Heart left ventricle (tissue), 16 donors: ENCODE data around the gene NUP43. TPM values are rescaled to one million over a fixed set of nuclear protein-coding genes. Genes with fewer than 3 reads are reported as not detected.

Source experiments
- ATAC-seq, 4 donors: fragments of 200-7000 bp; cut with Tn5 transposase; one replicate each; pipeline ENCODE4 v1.9.1; 2020 to 2022; ENCODE audit warnings: moderate library complexity in 4 of 4, mild to moderate bottlenecking in 3 of 4, moderate number of reproducible peaks in 1 of 4
- DNase-seq, 5 donors: peaks; one replicate each; pipeline ENCODE4 v3.0.0-alpha.2; 2020
- H3K27ac ChIP-seq, 12 donors: fragments of 200-600 bp; sonication (generic) in 4 of 12; one replicate each; pipeline versions ENCODE4 v1.5.0 to v1.8.0; 2016 to 2022; ENCODE audit warnings: mild to moderate bottlenecking in 2 of 12
- H3K27me3 ChIP-seq, 9 donors: fragments of 200-600 bp; sonication (generic) in 2 of 9; one replicate each; pipeline versions ENCODE4 v1.5.1 to v1.8.0; 2016 to 2022; ENCODE audit warnings: mild to moderate bottlenecking in 3 of 9
- H3K36me3 ChIP-seq, 9 donors: fragments of 200-600 bp; sonication (generic) in 2 of 9; one replicate each; pipeline versions ENCODE4 v1.5.0 to v1.8.0; 2018 to 2022; ENCODE audit warnings: mild to moderate bottlenecking in 2 of 9
- H3K4me1 ChIP-seq, 12 donors: fragments of 200-600 bp; sonication (generic) in 4 of 12; one replicate each; pipeline versions ENCODE4 v1.5.0 to v1.8.0; 2016 to 2022; ENCODE audit warnings: mild to moderate bottlenecking in 3 of 12
- H3K4me3 ChIP-seq, 12 donors: fragments of 200-600 bp; sonication (generic) in 4 of 12; one replicate each; pipeline versions ENCODE4 v1.5.0 to v1.8.0; 2017 to 2022; ENCODE audit warnings: mild to moderate bottlenecking in 9 of 12, moderate library complexity in 4 of 12
- H3K9me3 ChIP-seq, 12 donors: fragments of 200-600 bp; sonication (generic) in 4 of 12; one replicate each; pipeline versions ENCODE4 v1.5.0 to v1.8.0; 2016 to 2022; ENCODE audit warnings: mild to moderate bottlenecking in 1 of 12
- CTCF ChIP-seq, 12 donors: fragments of 200-600 bp; sonication (generic) in 4 of 12; IDR thresholded peaks; one replicate each; pipeline versions ENCODE4 v1.5.0 to v1.8.0; 2018 to 2022; ENCODE audit warnings: antibody characterized with exemption in 12 of 12, mild to moderate bottlenecking in 5 of 12
- POLR2A ChIP-seq, 2 donors: fragments of 450-650 bp; IDR thresholded peaks; one replicate each; pipeline ENCODE4 v1.6.1; 2017; ENCODE audit warnings: antibody characterized with exemption in 2 of 2, mild to moderate bottlenecking in 2 of 2, moderate library complexity in 2 of 2
- WGBS, 4 donors: extraction: QIAGEN DNeasy Blood & Tissue Kit in 2 of 4; methylation state at CpG; one replicate each; pipeline versions ENCODE4 v1.1.5 to v1.1.7; 2013 to 2018; 5-methylcytosine and 5-hydroxymethylcytosine counted together
- intact Hi-C, 10 donors: fragments of 100-400 bp; cut with DNase I; formaldehyde crosslinking; loops; one replicate each; pipeline versions ENCODE4 v1.11.1 to v1.14.2; 2022
- polyA plus RNA-seq, 2 donors: library from polyadenylated mRNA; stranded (reverse); fragments of 200-250 nt; gene quantifications; one replicate each; pipeline ENCODE4 v1.2.3, GENCODE V29; 2013
- total RNA-seq, 9 donors: library from RNA; depleted of rRNA in 2 of 9; stranded (reverse); fragments of >200 nt in 2 of 9; fragmentation: NEBNext Ultra II Directional in 3 of 9; extraction: Animal tissue kit (Norgen Biotek cat#: 25700) in 3 of 9; gene quantifications; one replicate each; pipeline versions ENCODE4 v1.1.0 to v1.2.4, GENCODE V29; 2016 to 2023
- donor health status: ischemic (EF 13 %, LVEDD 7.1; RV severe dilation, severe dysfunction).
- donor health status: healthy with polysubstance abuse.
- donor health status: DM: no; HTN: yes; CAD: no.
- donor health status: DM: no; HTN: no; CAD: no.
- donor health status: ischemic (EF 25% LVEDD 6.9; RV normal size, moderate dysfunction).
- donor health status: ischemic (EF 25% LVEDD 5.7; RV mildly dilated, moderate dysfunction).
- donor health status: healthy.
- donor health status: DM: yes; HTN: yes; CAD: no.
- donor health status: ischemic (EF 35%, LVEDD 5.7; RV mildly dilated, moderate dysfunction).
- donor health status: nonischemic (EF 11% LVEDD 7.7; RV severe dilation, severe dysfunction).
- donor health status: DM: yes; HTN: yes; CAD: no.
- donor health status: PGD.
- donor health status: ischemic (EF 29% LVEDD 5.4; RV normal size, mild dysfunction).
- donor health status: nonischemic (EF 23%, LVEDD 6.1; RV moderate dilation, normal function).

Gene NUP43
- total and polyA plus RNA-seq, 11 donors: 12.2 to 32.9 (median 25.7) TPM

GRCh38 chr6:149717588-149718458, 28.5 kb downstream of the NUP43 start, which contains the start of gene LATS1:
Gene LATS1, minus strand, starts transcription at chr6:149718101. Its CDS starts 15,975 bp downstream, at chr6:149702126.
- H3K36me3 ChIP-seq: peaks cover 0 to 5% (median 0%) of the 10 kb centered on the region in 9 donors
- peak within 1 kb of the TSS; percentile 94 to 100 (median 98) for H3K27ac ChIP-seq
- H3K9me3 ChIP-seq: no peaks in the 10 kb centered on the region
- DNase-seq (peak; percentile 91 to 95 (median 95)), ATAC-seq (peak; percentile 92 to 96 (median 94))
- WGBS, 4 donors: 0% methylated on average over 48 to 82 of the region's 82 CpGs
- intact Hi-C loops: loop anchor here in 3 of 10 donors (1.0 to 10.0 kb wide), 5 partner anchors 30 to 207 kb away; partner anchors contain the start of genes GINM1 (in 3 of the 3), KATNA1 (in 1 of the 3) and LRP11 (in 1 of the 3)
- H3K4me3 ChIP-seq: peak within 1 kb of the TSS; percentile 59 to 98 (median 81)
- peaks cover 3 to 39% (median 26%) of the 10 kb centered on the region in 12 donors for H3K4me1 ChIP-seq
- H3K27me3 ChIP-seq: no peaks in the 10 kb centered on the region
- TF ChIP-seq POLR2A (IDR thresholded peaks at IDR 0.05) (peak in 1 of 2 donors; percentile 73), CTCF (IDR thresholded peaks at IDR 0.05) (no peak)

- peak in 2 of 4 donors; percentile 2 to 8 for ATAC-seq
- TF ChIP-seq CTCF (IDR thresholded peaks at IDR 0.05): no peak
- no peak for TF ChIP-seq POLR2A (IDR thresholded peaks at IDR 0.05)
- Histone ChIP-seq H3K9me3 (no peaks in the 10 kb centered on the region), H3K36me3 (peaks cover 0 to 11% (median 0%) of the 10 kb centered on the region in 9 donors), H3K27ac (peak overlapping the region; percentile 94 to 100 (median 98)), H3K27me3 (no peaks in the 10 kb centered on the region), H3K4me3 (peak overlapping the region; percentile 59 to 98 (median 81)), H3K4me1 (peaks cover 3 to 39% (median 26%) of the 10 kb centered on the region in 12 donors)
- WGBS, 4 donors: 0% methylated on average over 9 of the region's 9 CpGs
- intact Hi-C loops: loop anchor here in 3 of 10 donors (5.0 to 10.0 kb wide), 3 partner anchors 70 to 150 kb away; partner anchors contain the start of genes GINM1 (in 3 of the 3), KATNA1 (in 1 of the 3) and LRP11 (in 1 of the 3)
- DNase-seq: no peak
These were observed 29.1 kb downstream of the NUP43 start for GRCh38 chr6:149717255-149717587.

GRCh38 chr6:149716181-149716963, 30.0 kb downstream of the NUP43 start:
- DNase-seq (no peak), ATAC-seq (no peak)
- Histone ChIP-seq H3K27me3 (no peaks in the 10 kb centered on the region), H3K36me3 (peaks cover 0 to 11% (median 0%) of the 10 kb centered on the region in 9 donors), H3K27ac (peak overlapping the region in 11 of 12 donors; percentile 94 to 100 (median 98)), H3K9me3 (no peaks in the 10 kb centered on the region), H3K4me3 (peak overlapping the region; percentile 59 to 98 (median 81)), H3K4me1 (peaks cover 3 to 39% (median 27%) of the 10 kb centered on the region in 12 donors)
- intact Hi-C loops: loop anchor here in 3 of 10 donors (5.0 to 10.0 kb wide), 3 partner anchors 69 to 149 kb away; partner anchors contain the start of genes GINM1 (in 3 of the 3), KATNA1 (in 1 of the 3) and LRP11 (in 1 of the 3)
- TF ChIP-seq POLR2A (IDR thresholded peaks at IDR 0.05) (no peak), CTCF (IDR thresholded peaks at IDR 0.05) (no peak)
- 15 to 22% (median 19%) methylated on average over 8 of the region's 8 CpGs for WGBS, 4 donors
